NCI-H187 treated with DMSO at 0.1 percent for 48 hours (cell line): ENCODE results near the gene CYB561.
A peak's percentile ranks its signal among the peaks of the same experiment; 100 is the strongest.
"Not testable (repeated sequence)": the region's sequence is repeated elsewhere in the genome, so short reads cannot be mapped to it uniquely, and the experiment has no call there.

ENCODE experiments used
- DNase-seq: peaks from one replicate; lab custom pipeline; 2025; lab: John Stamatoyannopoulos, UW

The CYB561 gene

GRCh38 chr17:63478814-63479494 is 32.8 kb upstream of the CYB561 start:
- DNase-seq = peak; percentile 33

- DNase-seq = no peak
Observed at GRCh38 chr17:63477480-63478440, 31.7 kb upstream of the CYB561 start.

GRCh38 chr17:63476854-63477479 is 30.9 kb upstream of the CYB561 start, which contains the start of gene ACE:
ACE (plus strand) TSS chr17:63477061; CDS start chr17:63477095, 34 bp downstream.
- DNase-seq = no peak

- DNase-seq = no peak
Observed at GRCh38 chr17:63476459-63476853, 30.4 kb upstream of the CYB561 start.

GRCh38 chr17:63475491-63476412 is 29.6 kb upstream of the CYB561 start:
- no peak for DNase-seq

- no peak for DNase-seq
Observed at GRCh38 chr17:63474586-63475460, 28.7 kb upstream of the CYB561 start.

GRCh38 chr17:63474174-63474573 is 28.1 kb upstream of the CYB561 start:
- no peak for DNase-seq

GRCh38 chr17:63468099-63468498 is 22.0 kb upstream of the CYB561 start:
- not testable (repeated sequence) for DNase-seq

GRCh38 chr17:63464691-63465236 is 18.7 kb upstream of the CYB561 start:
- DNase-seq = no peak

GRCh38 chr17:63463771-63464170 is 17.7 kb upstream of the CYB561 start:
- no peak for DNase-seq

GRCh38 chr17:63460018-63460417 is 13.9 kb upstream of the CYB561 start:
- DNase-seq = no peak

GRCh38 chr17:63458478-63458877 is 12.4 kb upstream of the CYB561 start:
- DNase-seq = no peak

- no peak for DNase-seq
Observed at GRCh38 chr17:63455417-63455816, 9.3 kb upstream of the CYB561 start.

GRCh38 chr17:63454915-63455314 is 8.8 kb upstream of the CYB561 start:
- DNase-seq = no peak

- DNase-seq = not testable (repeated sequence)
Observed at GRCh38 chr17:63454357-63454756, 8.3 kb upstream of the CYB561 start.

- no peak for DNase-seq
Observed at GRCh38 chr17:63452962-63453551, 7.0 kb upstream of the CYB561 start.

- DNase-seq = no peak
Observed at GRCh38 chr17:63452046-63452961, 6.2 kb upstream of the CYB561 start.

GRCh38 chr17:63451150-63451549 is 5.0 kb upstream of the CYB561 start:
- no peak for DNase-seq

- DNase-seq = no peak
Observed at GRCh38 chr17:63450551-63450950, 4.4 kb upstream of the CYB561 start.
